ENCODE measurements around the gene STRIT1.

- TF ChIP-seq EZH2 (IDR thresholded peaks at IDR 0.05; ENCODE audit: insufficient read depth, low read length): no peak
- no peak for TF ChIP-seq CTCF (IDR thresholded peaks at IDR 0.05; ENCODE audit: insufficient read depth, low read depth, low read length)
Measured at GRCh38 chr3:155318740-155319139, 25.3 kb upstream of the STRIT1 start.

All from astrocyte (in vitro differentiated cells and primary cell).